Endothelial cell of umbilical vein (primary cell): ENCODE measurements around the gene SPAG17. TPM values are rescaled to one million over a fixed set of nuclear protein-coding genes. Genes with fewer than 3 reads are reported as not detected.

Source experiments
- BruUV-seq: library from RNA; stranded (reverse); fragments of 400-500 nt; replicated peaks from 2 replicates; lab custom pipeline; 2021; lab: Mats Ljungman, UMichigan
- CTCF ChIA-PET: fragments of 300-600, 350-600 bp; sonication (Branson Sonifier 250); formaldehyde crosslinking; loops from one replicate; lab custom pipeline; 2021; ENCODE audit warnings: antibody characterized with exemption, inconsistent platforms; lab: Charles Lee
- POLR2A ChIA-PET: fragments of 300-600, 350-600 bp; sonication (Branson Sonifier 250); formaldehyde crosslinking; loops from one replicate; lab custom pipeline; 2021; ENCODE audit warnings: antibody characterized with exemption, inconsistent platforms; lab: Charles Lee
- DNase-seq: peaks from one replicate; pipeline ENCODE4 v3.0.0-alpha.2; 2011; ENCODE audit warnings: low read depth, low spot score
- FAIRE-seq: peaks from 2 replicates; lab custom pipeline; 2011; peaks lifted over from hg19 to GRCh38; lab: Jason Lieb, UNC
- H2AFZ ChIP-seq: 2 replicates; pipeline ENCODE4 v1.6.0; 2012; ENCODE audit warnings: low read depth, low read length, control low read depth, inconsistent platforms
- H3K27ac ChIP-seq: 2 replicates; pipeline ENCODE4 v1.5.1; 2011; ENCODE audit warnings: low read depth, mild to moderate bottlenecking, control low read depth, low read length, moderate library complexity; ENCODE audit not compliant: insufficient read depth
- H3K27me3 ChIP-seq, 2 experiments: 2 replicates each; pipeline versions ENCODE4 v1.6.0 to v1.6.1; 2011; ENCODE audit warnings: low read length in 2 of 2, mixed read lengths in 1 of 2; ENCODE audit not compliant: control insufficient read depth in 2 of 2, insufficient read depth in 2 of 2
- H3K36me3 ChIP-seq, 2 experiments: 2 replicates in 1 of 2; 3 replicates in 1 of 2; pipeline ENCODE4 v1.5.1; 2011; ENCODE audit warnings: low read length in 2 of 2, mild to moderate bottlenecking in 1 of 2, moderate library complexity in 1 of 2; ENCODE audit not compliant: control insufficient read depth in 2 of 2, insufficient read depth in 2 of 2; ENCODE audit errors: extremely low read depth in 1 of 2
- H3K4me1 ChIP-seq: 3 replicates; pipeline ENCODE4 v1.5.1; 2011; ENCODE audit warnings: mild to moderate bottlenecking, low read length; ENCODE audit not compliant: control insufficient read depth, insufficient read depth; ENCODE audit errors: extremely low read depth
- H3K4me2 ChIP-seq: 2 replicates; pipeline ENCODE4 v1.6.1; 2011; ENCODE audit warnings: low read length, control low read depth, mixed read lengths; ENCODE audit not compliant: insufficient read depth
- H3K4me3 ChIP-seq, 3 experiments: fragments of 200-600 bp in 1 of 3; sonication (generic), shearing (Covaris generic) in 1 of 3; replicated peaks in 1 of 3; 2 replicates each; pipeline ENCODE4 v1.5.1; 2011 to 2016; ENCODE audit warnings: control low read depth in 3 of 3, low read length in 3 of 3, mild to moderate bottlenecking in 2 of 3, inconsistent platforms in 1 of 3, low read depth in 1 of 3, moderate library complexity in 1 of 3; ENCODE audit not compliant: insufficient read depth in 1 of 3
- H3K79me2 ChIP-seq: 2 replicates; pipeline ENCODE4 v1.6.0; 2012; ENCODE audit warnings: low read length, inconsistent platforms; ENCODE audit not compliant: control insufficient read depth, insufficient read depth
- H3K9ac ChIP-seq: replicated peaks from 2 replicates; pipeline ENCODE3; 2011; ENCODE audit warnings: low read length, control low read depth; ENCODE audit not compliant: insufficient read depth; ENCODE audit errors: extremely low read depth
- H3K9me1 ChIP-seq: replicated peaks from 3 replicates; pipeline ENCODE4 v1.6.0; 2011; ENCODE audit warnings: mild to moderate bottlenecking, low read length; ENCODE audit not compliant: control insufficient read depth, insufficient read depth; ENCODE audit errors: extremely low read depth
- H3K9me3 ChIP-seq: replicated peaks from 2 replicates; pipeline ENCODE4 v1.5.1; 2012; ENCODE audit warnings: low read length, inconsistent platforms; ENCODE audit not compliant: control insufficient read depth, insufficient read depth
- H4K20me1 ChIP-seq: replicated peaks from 2 replicates; pipeline ENCODE3; 2011; ENCODE audit warnings: mild to moderate bottlenecking, low read length; ENCODE audit not compliant: control insufficient read depth, insufficient read depth; ENCODE audit errors: extremely low read depth
- EZH2 ChIP-seq: IDR thresholded peaks from 2 replicates; pipeline ENCODE4 v1.6.1; 2012; ENCODE audit warnings: borderline replicate concordance, low read depth, mild to moderate bottlenecking, moderate library complexity, low read length, inconsistent platforms; ENCODE audit not compliant: severe bottlenecking
- FOS ChIP-seq: IDR thresholded peaks from 2 replicates; pipeline ENCODE4 v1.6.1; 2011; ENCODE audit warnings: mild to moderate bottlenecking, low read length, moderate library complexity, borderline replicate concordance; ENCODE audit not compliant: insufficient read depth
- GATA2 ChIP-seq: IDR thresholded peaks from 2 replicates; pipeline ENCODE4 v1.7.0; 2011; ENCODE audit warnings: low read depth, mild to moderate bottlenecking, moderate library complexity, mixed read lengths, low read length; ENCODE audit not compliant: insufficient read length, insufficient read depth
- JUN ChIP-seq: IDR thresholded peaks from 2 replicates; pipeline ENCODE4 v1.6.1; 2011; ENCODE audit warnings: borderline replicate concordance, low read depth; ENCODE audit not compliant: insufficient read length, insufficient read depth
- MAX ChIP-seq: IDR thresholded peaks from 2 replicates; pipeline ENCODE4 v1.6.1; 2011; ENCODE audit not compliant: insufficient read depth, insufficient read length
- MYC ChIP-seq: IDR thresholded peaks from one replicate; pipeline ENCODE4 v1.6.1; 2011; ENCODE audit warnings: mild to moderate bottlenecking, low read depth, low read length
- POLR2A ChIP-seq: IDR thresholded peaks from 2 replicates; pipeline ENCODE4 v1.6.1; 2012; ENCODE audit warnings: low read depth, mild to moderate bottlenecking, control low read depth, low read length
- POLR2AphosphoS5 ChIP-seq: IDR thresholded peaks from 2 replicates; pipeline ENCODE4 v1.6.1; 2012; ENCODE audit warnings: low read depth, mild to moderate bottlenecking, control low read depth, low read length, moderate library complexity; ENCODE audit not compliant: insufficient read depth
- dilution Hi-C: fragments of 300-500 bp; cut with MboI; formaldehyde crosslinking; loops from one replicate; pipeline ENCODE4 v1.15.0; 2019; ENCODE audit warnings: low sequenced_read_pairs; ENCODE audit not compliant: extremely low pct_ligation_motif_present
- intact Hi-C: fragments of 100-400 bp; cut with micrococcal nuclease; formaldehyde crosslinking; loops from one replicate; pipeline ENCODE4 v1.10.0; 2022
- polyA plus RNA-seq, 4 experiments: library from polyadenylated mRNA; depleted of rRNA in 3 of 4; stranded (reverse) in 3 of 4; unstranded in 1 of 4; fragments of >200 nt; gene quantifications; 2 replicates each; pipeline versions ENCODE4 v1.2.1 to v1.2.3, GENCODE V29; 2011 to 2012; ENCODE audit warnings: missing spikeins in 1 of 4
- total RNA-seq: library from RNA; stranded (reverse); gene quantifications from 2 replicates; pipeline ENCODE4 v1.2.3, GENCODE V29; 2021
- TF ChIP-seq, protein P1 (sequence below), 2 donors: IDR thresholded peaks; 1 replicate in 1 of 2; 2 replicates in 1 of 2; pipeline ENCODE4 v1.5.1; 2011; ENCODE audit warnings: low read length in 2 of 2, mild to moderate bottlenecking in 2 of 2, moderate library complexity in 2 of 2, control low read depth in 1 of 2, inconsistent platforms in 1 of 2, low read depth in 1 of 2; ENCODE audit not compliant: insufficient read depth in 1 of 2; ENCODE audit errors: extremely low read depth in 1 of 2

Gene SPAG17
- total and polyA plus RNA-seq, 2 donors (not counting 3 experiments of a cell fraction or from before 2014, with no cell fraction given), result not detected

DNA sequence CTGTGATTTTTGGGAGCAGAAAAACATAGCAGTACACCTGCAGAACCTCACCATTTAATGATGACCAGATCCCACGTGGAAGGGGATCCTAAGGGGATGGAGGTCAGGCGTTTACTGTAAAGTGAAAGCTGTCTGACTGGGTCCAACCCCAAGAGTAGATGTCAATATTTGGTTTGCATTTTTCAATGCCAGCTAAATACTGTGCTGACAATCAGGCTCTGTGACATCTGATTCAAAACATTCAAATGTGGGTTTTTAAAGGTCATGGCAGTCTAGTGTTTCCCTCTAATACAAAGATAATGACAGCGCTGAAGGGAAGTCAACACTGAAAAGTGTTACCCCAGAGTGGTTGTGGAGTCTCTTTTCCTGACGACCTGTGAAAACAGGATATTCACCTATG, 68.1 kb downstream of the SPAG17 start:
- no TSS peak for BruUV-seq
- intact Hi-C loops, result no loop called here
- H3K27ac ChIP-seq, result no peak overlapping the region

More for the DNA sequence above, 68.1 kb downstream of the SPAG17 start:
- no peaks in the 10 kb centered on the region for H3K36me3 ChIP-seq
- H2AFZ ChIP-seq, result no peak overlapping the region
- H3K9me1 ChIP-seq, result no peaks in the 10 kb centered on the region
- TF ChIP-seq POLR2AphosphoS5 (no peak), MAX (no peak), GATA2 (no peak), FOS (no peak), EZH2 (no peak), POLR2A (no peak), JUN (no peak), MYC (no peak)
- TF ChIP-seq, protein P1, sequence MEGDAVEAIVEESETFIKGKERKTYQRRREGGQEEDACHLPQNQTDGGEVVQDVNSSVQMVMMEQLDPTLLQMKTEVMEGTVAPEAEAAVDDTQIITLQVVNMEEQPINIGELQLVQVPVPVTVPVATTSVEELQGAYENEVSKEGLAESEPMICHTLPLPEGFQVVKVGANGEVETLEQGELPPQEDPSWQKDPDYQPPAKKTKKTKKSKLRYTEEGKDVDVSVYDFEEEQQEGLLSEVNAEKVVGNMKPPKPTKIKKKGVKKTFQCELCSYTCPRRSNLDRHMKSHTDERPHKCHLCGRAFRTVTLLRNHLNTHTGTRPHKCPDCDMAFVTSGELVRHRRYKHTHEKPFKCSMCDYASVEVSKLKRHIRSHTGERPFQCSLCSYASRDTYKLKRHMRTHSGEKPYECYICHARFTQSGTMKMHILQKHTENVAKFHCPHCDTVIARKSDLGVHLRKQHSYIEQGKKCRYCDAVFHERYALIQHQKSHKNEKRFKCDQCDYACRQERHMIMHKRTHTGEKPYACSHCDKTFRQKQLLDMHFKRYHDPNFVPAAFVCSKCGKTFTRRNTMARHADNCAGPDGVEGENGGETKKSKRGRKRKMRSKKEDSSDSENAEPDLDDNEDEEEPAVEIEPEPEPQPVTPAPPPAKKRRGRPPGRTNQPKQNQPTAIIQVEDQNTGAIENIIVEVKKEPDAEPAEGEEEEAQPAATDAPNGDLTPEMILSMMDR (IDR thresholded peaks at IDR 0.05; ENCODE audit: extremely low read depth in 1 of 2, insufficient read depth in 1 of 2, low read depth in 1 of 2, low read length in 2 of 2), result no peak
- CTCF ChIA-PET, result no interaction called here
- no peaks in the 10 kb centered on the region for H3K79me2 ChIP-seq
- H3K9me3 ChIP-seq, result no peaks in the 10 kb centered on the region
- H3K9ac ChIP-seq, result no peak overlapping the region
- FAIRE-seq (no peak), DNase-seq (no peak)
- H3K4me2 ChIP-seq, result no peak overlapping the region
- H3K4me1 ChIP-seq, result no peaks in the 10 kb centered on the region
- H3K27me3 ChIP-seq, result no peaks in the 10 kb centered on the region
- POLR2A ChIA-PET, result no interaction called here
- H4K20me1 ChIP-seq, result no peaks in the 10 kb centered on the region
- dilution Hi-C loops, result no loop called here
- no peak overlapping the region for H3K4me3 ChIP-seq
